ENCODE measurements around the gene CC2D2A.

The CC2D2A gene

GRCh38 chr4:15427161-15427560 is 42.5 kb upstream of the CC2D2A start:
- no peaks in the 10 kb centered on the region for H3K27me3 ChIP-seq (ENCODE audit: control insufficient read depth in 1 of 2, insufficient read depth in 1 of 2, low read length in 2 of 2)
- no peak overlapping the region for H2BK120ac ChIP-seq (ENCODE audit: low read depth, low read length)
- no peak overlapping the region for H4K8ac ChIP-seq (ENCODE audit: low read length)
- H3K4ac ChIP-seq (ENCODE audit: low read depth in 1 of 2, low read length in 2 of 2), result no peak overlapping the region
- peak; percentile 86 for DNase-seq
- H2BK15ac ChIP-seq (ENCODE audit: low read depth, poor library complexity, severe bottlenecking), result no peak overlapping the region
- H3K4me1 ChIP-seq (ENCODE audit: control insufficient read depth, insufficient read depth, low read depth, low read length), result no peaks in the 10 kb centered on the region
- H3K9ac ChIP-seq (ENCODE audit: low read length), result peak overlapping the region; percentile 83
- no peak overlapping the region for H2BK12ac ChIP-seq (ENCODE audit: low read length in 2 of 2)
- no peaks in the 10 kb centered on the region for H3K36me3 ChIP-seq (ENCODE audit: control insufficient read depth in 1 of 2, insufficient read depth in 2 of 2, low read depth in 1 of 2, low read length in 2 of 2)
- H2AK5ac ChIP-seq (ENCODE audit: low read length, severe bottlenecking), result no peak overlapping the region
- H4K91ac ChIP-seq (ENCODE audit: low read length), result no peak overlapping the region
- H3K4me3 ChIP-seq (ENCODE audit: insufficient read depth in 1 of 2, low read depth in 1 of 2, low read length in 2 of 2), result peak overlapping the region in 1 of 2 experiments; percentile 50
- no peak overlapping the region for H2AFZ ChIP-seq (ENCODE audit: low read depth, low read length)
- H3K27ac ChIP-seq (ENCODE audit: low read length, poor library complexity, severe bottlenecking), result no peak overlapping the region
- 94% methylated on average over 1 of the region's 2 CpGs for WGBS
- H3K18ac ChIP-seq (ENCODE audit: low read depth in 1 of 2, low read length in 2 of 2), result peak overlapping the region in 1 of 2 experiments; percentile 22
- no peak overlapping the region for H3K4me2 ChIP-seq (ENCODE audit: low read length, poor library complexity, severe bottlenecking)
- no peak overlapping the region for H3K14ac ChIP-seq (ENCODE audit: low read length in 2 of 2)
- H2BK5ac ChIP-seq (ENCODE audit: low read depth, low read length, poor library complexity, severe bottlenecking), result no peak overlapping the region
- H3K23ac ChIP-seq (ENCODE audit: low read length in 2 of 2), result no peak overlapping the region
- no peaks in the 10 kb centered on the region for H3K79me1 ChIP-seq (replicated peaks; ENCODE audit: low read length, poor library complexity, severe bottlenecking)
- H3K9me3 ChIP-seq (ENCODE audit: control insufficient read depth, low read length), result no peaks in the 10 kb centered on the region

DNA sequence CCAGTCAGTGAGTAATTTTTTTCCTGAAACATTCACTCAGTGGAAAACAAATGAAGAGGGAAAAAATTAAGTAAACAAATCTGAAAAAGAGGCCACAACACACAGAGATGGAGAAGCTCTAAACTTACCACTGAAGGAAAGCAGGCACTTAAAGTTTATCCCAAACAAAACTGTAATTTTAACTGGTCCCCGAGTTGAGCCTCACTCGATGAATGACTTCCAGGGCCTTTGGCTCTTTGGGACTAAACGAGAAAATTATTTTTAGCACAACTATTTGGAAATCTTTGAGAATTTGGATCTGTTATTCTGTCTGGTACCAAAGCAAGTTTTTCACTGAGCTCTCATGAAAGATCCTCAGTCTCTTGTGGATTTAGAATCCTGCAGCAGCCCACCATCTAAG is 42.0 kb upstream of the CC2D2A start, which contains the start of gene C1QTNF7:
Gene C1QTNF7, plus strand, starts transcription at position 333 of the 400 bp plus-strand sequence. CDS start 7,711 bp downstream, outside the sequence.
- Histone ChIP-seq H3K36me3 (ENCODE audit: control insufficient read depth in 1 of 2, insufficient read depth in 2 of 2, low read depth in 1 of 2, low read length in 2 of 2) (no peaks in the 10 kb centered on the region), H3K4me3 (ENCODE audit: insufficient read depth in 1 of 2, low read depth in 1 of 2, low read length in 2 of 2) (peak within 1 kb of the TSS in 1 of 2 experiments; percentile 50), H2BK120ac (ENCODE audit: low read depth, low read length) (no peak within 1 kb of the TSS), H3K23ac (ENCODE audit: low read length in 2 of 2) (no peak within 1 kb of the TSS), H3K4me2 (ENCODE audit: low read length, poor library complexity, severe bottlenecking) (no peak within 1 kb of the TSS), H3K4me1 (ENCODE audit: control insufficient read depth, insufficient read depth, low read depth, low read length) (no peaks in the 10 kb centered on the region), H3K14ac (ENCODE audit: low read length in 2 of 2) (no peak within 1 kb of the TSS), H2BK15ac (ENCODE audit: low read depth, poor library complexity, severe bottlenecking) (no peak within 1 kb of the TSS), H2AFZ (ENCODE audit: low read depth, low read length) (no peak within 1 kb of the TSS), H3K4ac (ENCODE audit: low read depth in 1 of 2, low read length in 2 of 2) (peak within 1 kb of the TSS in 1 of 2 experiments; percentile 56), H3K9me3 (ENCODE audit: control insufficient read depth, low read length) (no peaks in the 10 kb centered on the region), H4K91ac (ENCODE audit: low read length) (no peak within 1 kb of the TSS), H4K8ac (ENCODE audit: low read length) (no peak within 1 kb of the TSS), H3K79me1 (replicated peaks; ENCODE audit: low read length, poor library complexity, severe bottlenecking) (no peaks in the 10 kb centered on the region), H3K27ac (ENCODE audit: low read length, poor library complexity, severe bottlenecking) (no peak within 1 kb of the TSS), H3K9ac (ENCODE audit: low read length) (peak within 1 kb of the TSS; percentile 83), H2BK12ac (ENCODE audit: low read length in 2 of 2) (peak within 1 kb of the TSS in 1 of 2 experiments; percentile 63), H2BK5ac (ENCODE audit: low read depth, low read length, poor library complexity, severe bottlenecking) (no peak within 1 kb of the TSS), H3K27me3 (ENCODE audit: control insufficient read depth in 1 of 2, insufficient read depth in 1 of 2, low read length in 2 of 2) (no peaks in the 10 kb centered on the region), H3K18ac (ENCODE audit: low read depth in 1 of 2, low read length in 2 of 2) (peak within 1 kb of the TSS; percentile 30 to 82), H2AK5ac (ENCODE audit: low read length, severe bottlenecking) (no peak within 1 kb of the TSS)
- peak; percentile 55 for DNase-seq
- WGBS, result 4% methylated on average over 3 of the region's 3 CpGs

DNA sequence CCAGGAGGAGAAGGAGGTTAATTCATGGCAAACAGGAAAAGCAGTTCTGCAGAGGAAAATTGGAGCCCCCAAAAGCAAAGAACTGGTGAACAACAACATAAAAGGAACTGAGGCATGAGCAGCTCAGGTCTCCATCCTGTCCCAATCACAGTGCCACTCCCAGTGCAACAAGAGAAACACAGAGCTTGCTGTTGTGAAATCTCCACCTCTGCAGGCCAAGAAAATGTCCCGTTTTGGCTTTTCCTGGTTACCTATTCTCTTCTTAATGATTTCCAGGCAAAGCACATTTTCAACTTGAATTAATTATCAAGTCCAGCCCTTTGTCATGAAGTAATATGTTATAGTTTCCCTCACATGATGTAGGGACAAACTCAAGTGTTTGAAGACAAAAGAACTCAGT is 41.1 kb upstream of the CC2D2A start:
- H3K9ac ChIP-seq (ENCODE audit: low read length), result no peak overlapping the region
- 89% methylated on average over 1 of the region's 1 CpG for WGBS
- H2BK120ac ChIP-seq (ENCODE audit: low read depth, low read length), result no peak overlapping the region
- H4K91ac ChIP-seq (ENCODE audit: low read length), result no peak overlapping the region
- H3K27ac ChIP-seq (ENCODE audit: low read length, poor library complexity, severe bottlenecking), result no peak overlapping the region
- DNase-seq, result no peak
- H3K4me3 ChIP-seq (ENCODE audit: insufficient read depth in 1 of 2, low read depth in 1 of 2, low read length in 2 of 2), result peak overlapping the region in 1 of 2 experiments; percentile 4
- no peaks in the 10 kb centered on the region for H3K9me3 ChIP-seq (ENCODE audit: control insufficient read depth, low read length)
- no peak overlapping the region for H2AK5ac ChIP-seq (ENCODE audit: low read length, severe bottlenecking)
- H3K4me1 ChIP-seq (ENCODE audit: control insufficient read depth, insufficient read depth, low read depth, low read length), result no peaks in the 10 kb centered on the region
- peak overlapping the region in 1 of 2 experiments; percentile 56 for H3K4ac ChIP-seq (ENCODE audit: low read depth in 1 of 2, low read length in 2 of 2)
- H2BK5ac ChIP-seq (ENCODE audit: low read depth, low read length, poor library complexity, severe bottlenecking), result no peak overlapping the region
- no peaks in the 10 kb centered on the region for H3K36me3 ChIP-seq (ENCODE audit: control insufficient read depth in 1 of 2, insufficient read depth in 2 of 2, low read depth in 1 of 2, low read length in 2 of 2)
- H3K27me3 ChIP-seq (ENCODE audit: control insufficient read depth in 1 of 2, insufficient read depth in 1 of 2, low read length in 2 of 2), result no peaks in the 10 kb centered on the region
- no peak overlapping the region for H2AFZ ChIP-seq (ENCODE audit: low read depth, low read length)
- no peak overlapping the region for H3K4me2 ChIP-seq (ENCODE audit: low read length, poor library complexity, severe bottlenecking)
- H3K79me1 ChIP-seq (replicated peaks; ENCODE audit: low read length, poor library complexity, severe bottlenecking), result no peaks in the 10 kb centered on the region
- H2BK12ac ChIP-seq (ENCODE audit: low read length in 2 of 2), result peak overlapping the region in 1 of 2 experiments; percentile 63
- H3K18ac ChIP-seq (ENCODE audit: low read depth in 1 of 2, low read length in 2 of 2), result peak overlapping the region; percentile 30 to 82
- H4K8ac ChIP-seq (ENCODE audit: low read length), result no peak overlapping the region
- no peak overlapping the region for H3K14ac ChIP-seq (ENCODE audit: low read length in 2 of 2)
- H3K23ac ChIP-seq (ENCODE audit: low read length in 2 of 2), result no peak overlapping the region
- no peak overlapping the region for H2BK15ac ChIP-seq (ENCODE audit: low read depth, poor library complexity, severe bottlenecking)

GRCh38 chr4:15434091-15434490 is 35.6 kb upstream of the CC2D2A start:
- H3K23ac ChIP-seq (ENCODE audit: low read length in 2 of 2), result no peak overlapping the region
- no peaks in the 10 kb centered on the region for H3K36me3 ChIP-seq (ENCODE audit: control insufficient read depth in 1 of 2, insufficient read depth in 2 of 2, low read depth in 1 of 2, low read length in 2 of 2)
- H4K8ac ChIP-seq (ENCODE audit: low read length), result no peak overlapping the region
- H3K4me3 ChIP-seq (ENCODE audit: insufficient read depth in 1 of 2, low read depth in 1 of 2, low read length in 2 of 2), result no peak overlapping the region
- no peak overlapping the region for H2BK15ac ChIP-seq (ENCODE audit: low read depth, poor library complexity, severe bottlenecking)
- H3K9me3 ChIP-seq (ENCODE audit: control insufficient read depth, low read length), result no peaks in the 10 kb centered on the region
- WGBS, result 93% methylated on average over 2 of the region's 2 CpGs
- H3K9ac ChIP-seq (ENCODE audit: low read length), result peak overlapping the region; percentile 50
- H3K4me2 ChIP-seq (ENCODE audit: low read length, poor library complexity, severe bottlenecking), result no peak overlapping the region
- no peaks in the 10 kb centered on the region for H3K79me1 ChIP-seq (replicated peaks; ENCODE audit: low read length, poor library complexity, severe bottlenecking)
- no peak overlapping the region for H2BK12ac ChIP-seq (ENCODE audit: low read length in 2 of 2)
- no peak overlapping the region for H3K27ac ChIP-seq (ENCODE audit: low read length, poor library complexity, severe bottlenecking)
- no peaks in the 10 kb centered on the region for H3K4me1 ChIP-seq (ENCODE audit: control insufficient read depth, insufficient read depth, low read depth, low read length)
- H4K91ac ChIP-seq (ENCODE audit: low read length), result no peak overlapping the region
- no peak for DNase-seq
- no peak overlapping the region for H2AK5ac ChIP-seq (ENCODE audit: low read length, severe bottlenecking)
- H3K14ac ChIP-seq (ENCODE audit: low read length in 2 of 2), result no peak overlapping the region
- H2AFZ ChIP-seq (ENCODE audit: low read depth, low read length), result no peak overlapping the region
- no peaks in the 10 kb centered on the region for H3K27me3 ChIP-seq (ENCODE audit: control insufficient read depth in 1 of 2, insufficient read depth in 1 of 2, low read length in 2 of 2)
- no peak overlapping the region for H3K18ac ChIP-seq (ENCODE audit: low read depth in 1 of 2, low read length in 2 of 2)
- no peak overlapping the region for H2BK120ac ChIP-seq (ENCODE audit: low read depth, low read length)
- H2BK5ac ChIP-seq (ENCODE audit: low read depth, low read length, poor library complexity, severe bottlenecking), result no peak overlapping the region
- no peak overlapping the region for H3K4ac ChIP-seq (ENCODE audit: low read depth in 1 of 2, low read length in 2 of 2)
